ENCODE data around the gene MACROH2A2.
"Not testable (repeated sequence)": the region's sequence is repeated elsewhere in the genome, so short reads cannot be mapped to it uniquely, and the experiment has no call there.

MACROH2A2 gene

DNA sequence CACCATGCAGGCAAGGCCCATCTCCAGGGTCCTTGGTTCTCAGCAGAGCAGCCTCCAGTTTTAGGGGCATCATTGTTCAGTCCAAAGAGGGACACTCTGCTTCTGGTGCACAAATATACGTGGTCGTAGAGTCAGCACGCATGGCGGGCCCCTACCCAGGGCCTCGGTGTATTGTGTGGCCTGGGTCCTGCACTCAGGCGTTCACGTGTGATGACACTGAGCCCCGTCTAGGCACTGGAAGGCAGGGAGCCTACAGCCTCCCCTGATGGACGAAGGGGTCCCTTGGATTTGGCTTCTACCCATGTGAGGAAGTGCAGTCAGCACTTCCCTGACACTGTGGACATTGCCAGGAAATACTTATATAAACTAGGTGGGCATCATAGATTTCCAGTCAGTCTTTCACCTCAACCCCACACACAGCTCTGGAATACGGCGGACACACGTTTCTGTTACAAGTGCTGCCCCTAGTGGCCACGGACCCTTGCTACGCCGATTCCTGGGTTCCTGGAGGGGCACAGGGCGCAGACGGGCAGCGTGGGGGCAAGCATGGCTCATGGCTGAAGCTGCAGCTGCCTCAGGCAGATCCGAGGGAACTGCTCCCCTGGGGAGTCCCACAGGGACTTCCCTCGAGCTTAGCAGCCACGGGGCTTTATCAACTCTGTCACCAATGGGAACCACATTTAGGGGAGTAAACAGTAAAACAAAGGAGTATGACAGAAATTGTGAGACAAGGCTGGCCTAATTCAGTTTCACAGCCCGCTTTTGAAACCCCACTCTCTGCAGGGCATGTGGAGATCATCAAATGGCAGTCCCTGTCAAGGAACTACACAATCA lies 54.5 kb downstream of the MACROH2A2 start:
- no peak for DNase-seq

DNA sequence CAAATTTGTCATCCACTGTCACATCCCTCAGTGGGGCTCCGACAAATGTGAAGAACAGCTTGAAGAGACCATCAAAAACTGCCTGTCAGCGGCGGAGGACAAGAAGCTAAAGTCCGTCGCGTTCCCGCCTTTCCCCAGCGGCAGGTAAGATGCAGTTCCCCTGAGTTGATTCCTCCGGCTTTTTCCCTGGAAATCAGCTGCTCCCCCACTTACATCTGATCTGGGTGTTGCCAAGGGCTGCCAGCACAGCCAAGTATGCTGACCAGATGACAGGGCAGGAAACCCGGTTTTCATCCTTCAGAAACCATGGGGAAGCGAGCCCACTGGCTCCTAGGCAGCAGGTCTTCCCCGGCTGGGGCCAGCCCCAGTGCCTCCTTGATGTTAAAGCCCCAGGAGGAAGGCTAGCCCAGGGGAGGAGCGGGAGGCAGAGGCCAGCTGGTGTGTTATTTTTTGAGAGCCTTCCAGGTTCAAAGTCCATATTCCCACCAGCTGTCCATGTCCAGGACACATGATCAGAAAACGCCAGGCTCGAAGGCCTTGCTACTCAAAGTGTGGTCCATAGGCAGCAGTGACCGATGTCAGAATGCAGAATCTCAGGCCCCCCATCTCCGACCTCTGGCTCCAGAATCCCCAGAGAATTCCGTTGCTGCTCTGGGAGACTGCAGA lies 56.6 kb downstream of the MACROH2A2 start:
- DNase-seq, result no peak

DNA sequence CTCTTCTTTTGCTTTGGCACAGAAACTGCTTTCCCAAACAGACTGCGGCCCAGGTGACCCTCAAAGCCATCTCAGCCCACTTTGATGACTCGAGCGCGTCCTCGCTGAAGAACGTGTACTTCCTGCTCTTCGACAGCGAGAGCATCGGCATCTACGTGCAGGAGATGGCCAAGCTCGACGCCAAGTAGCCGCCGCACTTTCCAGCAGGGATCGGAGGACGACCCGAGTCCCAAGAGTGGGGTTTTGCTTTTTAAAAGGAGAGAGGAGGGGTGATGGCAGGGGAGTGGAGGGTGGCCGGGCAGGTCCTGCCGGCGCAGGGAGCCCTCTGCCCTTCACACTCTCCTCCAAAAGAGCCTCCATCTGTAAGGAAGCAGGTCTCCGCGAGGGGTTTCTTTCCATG lies 58.9 kb downstream of the MACROH2A2 start:
- DNase-seq, result no peak

DNA sequence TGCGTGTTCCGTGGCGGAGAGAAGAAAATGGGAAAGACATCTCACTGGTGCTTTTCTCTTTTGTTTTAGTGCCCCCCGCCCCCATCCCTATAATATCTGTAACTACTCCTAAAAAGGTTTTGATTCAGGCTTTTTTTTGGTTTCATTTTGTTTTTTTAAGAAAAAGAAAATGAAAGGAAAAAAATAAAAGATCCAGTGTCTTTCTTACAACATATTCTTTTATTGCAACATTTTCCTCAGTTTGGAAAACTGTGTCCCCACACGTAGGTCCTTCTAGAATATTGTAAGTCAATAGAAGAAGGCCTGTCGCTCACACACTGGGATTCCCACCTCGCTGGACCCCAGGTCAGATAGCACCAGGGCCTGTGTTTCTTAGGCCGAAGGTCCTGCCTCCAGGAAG lies 59.4 kb downstream of the MACROH2A2 start:
- DNase-seq, result no peak

DNA sequence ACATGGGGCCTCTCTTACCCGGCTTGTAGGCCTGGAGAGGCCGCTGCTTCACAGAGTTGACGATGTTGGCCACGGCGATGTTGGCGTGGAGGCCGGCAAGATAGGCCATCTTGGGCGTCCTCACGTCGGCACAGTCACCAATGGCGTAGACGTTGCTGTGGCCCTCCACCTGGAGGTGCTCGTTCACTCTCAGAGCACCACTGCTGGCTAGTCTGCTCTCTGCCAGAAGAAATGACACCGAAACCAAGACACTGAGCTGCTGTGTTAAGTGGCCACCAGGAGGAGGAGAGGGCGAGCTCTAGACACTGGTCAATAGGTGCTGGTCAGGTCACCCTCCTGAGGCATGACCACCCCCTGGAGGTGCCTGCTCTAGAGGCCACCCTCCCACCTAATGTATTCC lies 62.3 kb downstream of the MACROH2A2 start:
- no peak for DNase-seq

DNA sequence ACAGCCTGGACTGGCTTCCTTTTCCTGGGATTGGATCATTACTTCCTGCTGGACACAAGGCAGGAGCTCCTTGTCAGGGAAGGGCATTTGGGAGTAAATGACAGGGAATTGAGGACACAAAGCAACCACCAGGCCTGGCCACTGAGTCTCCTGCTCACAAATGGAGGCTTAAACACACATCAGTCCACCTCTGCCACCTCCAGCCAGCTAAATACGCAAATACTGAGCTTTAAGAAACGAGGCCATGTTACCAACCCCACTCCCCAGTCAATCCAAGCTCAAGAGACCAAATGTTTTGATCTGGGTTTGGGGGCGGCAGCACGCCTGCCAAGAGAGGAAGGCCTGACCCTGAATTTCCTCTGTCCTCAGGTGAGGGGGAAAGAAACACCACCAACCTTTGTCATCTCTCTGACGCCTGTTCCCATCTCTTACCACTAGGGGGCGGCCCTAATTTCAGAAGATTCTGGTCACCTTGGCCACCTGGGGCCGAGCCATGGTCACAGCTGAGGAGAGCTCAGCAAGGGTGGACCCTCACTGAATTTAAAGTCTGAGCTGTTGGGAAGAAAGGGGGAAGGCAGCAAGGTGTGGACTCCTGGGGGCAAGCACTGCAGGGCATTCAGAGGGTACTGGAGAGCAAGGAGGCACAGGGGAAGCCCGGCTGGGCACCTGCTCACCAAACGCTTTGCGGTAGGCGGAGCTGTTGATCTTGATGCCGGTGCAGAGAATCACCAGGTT lies 63.5 kb downstream of the MACROH2A2 start:
- DNase-seq, result peak; percentile 53

DNA sequence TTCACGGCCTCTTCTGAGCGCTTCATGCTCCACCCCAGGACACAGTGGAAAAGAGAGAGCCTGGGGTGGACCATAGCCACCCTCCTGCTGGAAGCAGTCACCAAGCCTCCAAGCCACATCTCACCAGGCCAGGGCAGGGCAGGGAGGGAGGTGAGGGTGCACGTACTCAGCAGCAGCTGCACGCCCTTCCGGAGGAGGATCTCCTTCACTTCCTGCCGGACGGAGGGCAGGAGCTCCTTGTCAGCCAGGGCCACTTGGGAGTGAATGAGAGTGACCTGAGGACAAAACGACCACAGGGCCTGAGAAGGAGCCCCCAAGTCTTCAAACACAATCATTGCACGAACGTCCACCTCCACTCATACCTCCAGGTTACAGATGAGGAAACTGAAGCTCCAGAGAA lies 65.0 kb downstream of the MACROH2A2 start:
- DNase-seq, result no peak

DNA sequence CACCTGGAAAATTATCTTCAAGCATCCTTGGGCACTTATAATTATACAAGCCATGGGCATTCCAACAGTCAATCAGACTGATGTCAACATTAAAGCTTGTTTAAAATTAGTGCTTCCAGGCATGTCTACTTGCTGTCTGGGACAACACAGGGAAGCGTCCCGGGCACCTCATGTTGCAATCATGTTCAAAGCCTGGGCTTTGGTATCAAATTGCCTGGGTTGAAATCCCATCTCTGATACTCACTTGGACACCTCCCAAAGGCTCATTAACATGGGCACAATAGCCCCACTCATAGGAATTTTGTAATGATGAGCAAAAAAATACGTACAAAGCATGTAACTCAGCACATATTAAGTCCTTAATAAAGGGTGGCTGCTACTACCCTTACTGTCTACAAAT lies 65.5 kb downstream of the MACROH2A2 start:
- DNase-seq, result no peak

DNA sequence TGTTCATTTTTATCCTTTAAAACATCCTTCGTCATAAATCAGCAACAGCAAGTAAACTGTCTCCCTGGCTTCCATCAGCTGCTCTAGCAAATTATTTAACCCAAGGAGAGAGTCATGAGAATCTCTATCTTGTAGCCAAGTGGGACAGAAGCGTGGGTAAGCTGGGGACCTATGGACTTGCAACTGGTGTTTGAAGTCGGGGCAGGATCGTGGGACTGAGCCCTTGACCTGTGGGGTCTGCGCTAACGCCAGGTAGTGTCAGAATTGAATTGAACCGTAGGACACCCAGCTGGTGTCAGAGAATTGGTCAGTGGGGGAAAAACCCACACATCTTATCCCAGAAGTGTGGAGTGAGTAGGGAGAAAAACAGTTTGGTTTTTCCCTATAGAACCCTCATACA lies 66.6 kb downstream of the MACROH2A2 start:
- DNase-seq, result no peak

DNA sequence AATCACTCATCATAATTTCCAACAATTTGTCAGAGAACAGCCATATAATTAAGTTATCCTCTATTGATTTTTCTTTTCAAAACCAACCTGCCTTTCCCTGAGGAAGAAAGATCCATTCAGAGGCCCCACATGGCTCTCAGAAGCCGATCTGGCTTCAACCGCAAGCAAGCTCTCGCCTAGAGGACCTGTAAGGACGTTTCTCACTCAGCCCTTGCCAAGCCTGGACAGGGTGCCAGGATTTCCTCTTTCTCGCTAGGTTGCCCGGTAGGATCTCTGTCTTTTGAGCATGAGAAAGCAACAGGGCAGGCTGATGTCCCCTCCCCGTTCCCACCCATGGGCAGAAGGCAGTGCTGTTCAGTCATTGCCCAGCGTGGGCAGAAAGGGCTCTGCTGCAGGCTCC lies 67.0 kb downstream of the MACROH2A2 start:
- no peak for DNase-seq

DNA sequence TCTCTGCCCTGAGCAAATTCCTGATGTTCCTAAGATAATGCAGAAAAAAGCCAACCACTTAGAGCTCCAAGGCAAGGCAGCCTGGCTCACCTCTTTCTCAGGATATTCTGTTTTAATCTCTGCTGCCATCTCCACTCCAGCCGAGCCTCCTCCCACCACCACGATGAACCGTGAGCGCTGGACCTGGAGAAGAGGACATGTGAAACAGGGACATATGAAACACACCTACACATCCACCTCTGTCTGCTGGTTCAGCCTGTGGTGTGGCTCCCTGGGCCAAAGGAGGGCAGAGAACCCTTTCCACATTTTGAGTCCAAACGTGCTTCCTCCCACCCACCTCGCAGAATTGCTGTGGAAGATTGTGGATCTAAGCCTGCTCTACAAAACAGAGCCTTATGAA lies 67.8 kb downstream of the MACROH2A2 start:
- no peak for DNase-seq

DNA sequence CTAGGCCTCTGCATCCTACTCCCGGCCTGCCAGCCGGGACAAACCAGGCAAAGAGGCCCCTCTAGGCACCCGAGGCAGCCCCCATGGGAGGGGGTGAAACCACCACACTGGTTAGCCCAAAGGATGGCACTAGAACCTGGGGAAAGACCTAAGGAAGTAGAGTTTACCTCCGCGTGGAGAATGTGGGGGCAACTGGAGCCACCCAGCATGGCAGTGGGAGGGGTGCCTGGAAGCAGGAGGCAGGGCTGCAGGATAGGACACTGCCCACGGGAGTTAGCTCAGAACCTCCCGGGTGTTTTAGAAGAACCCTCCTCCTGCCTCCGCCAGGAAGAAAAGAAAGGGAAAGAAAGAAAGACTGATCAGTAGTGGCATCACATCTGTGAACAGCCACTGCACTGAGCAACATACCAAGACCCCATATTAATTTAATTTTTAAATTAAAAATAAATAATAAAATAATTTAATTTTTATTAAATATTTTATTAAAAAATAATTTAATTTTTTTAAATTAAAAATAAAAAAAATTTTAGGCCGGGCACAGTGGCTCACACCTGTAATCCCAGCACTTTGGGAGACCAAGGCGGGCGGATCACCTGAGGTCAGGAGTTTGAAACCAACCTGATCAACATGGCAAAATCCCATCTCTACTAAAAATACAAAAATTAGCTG lies 68.8 kb downstream of the MACROH2A2 start:
- no peak for DNase-seq

DNA sequence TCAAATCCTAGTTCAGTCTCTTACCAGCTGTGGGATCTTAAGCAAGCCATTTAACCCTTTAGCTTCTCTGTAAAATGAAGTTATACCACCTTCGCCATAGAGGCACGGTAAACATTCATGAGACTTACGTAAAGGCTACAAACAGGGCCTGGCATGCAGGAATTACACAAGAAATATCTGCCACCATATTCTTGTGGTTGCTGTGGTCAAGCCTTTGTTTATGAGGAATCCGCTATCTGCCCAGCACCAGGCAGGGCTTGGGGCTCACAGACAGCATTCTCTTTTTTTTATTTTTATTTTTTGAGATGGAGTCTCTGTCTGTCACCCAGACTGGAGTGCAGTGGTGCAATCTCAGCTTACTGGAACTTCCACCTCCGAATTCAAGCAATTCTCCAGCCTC lies 70.1 kb downstream of the MACROH2A2 start:
- DNase-seq, result no peak

DNA sequence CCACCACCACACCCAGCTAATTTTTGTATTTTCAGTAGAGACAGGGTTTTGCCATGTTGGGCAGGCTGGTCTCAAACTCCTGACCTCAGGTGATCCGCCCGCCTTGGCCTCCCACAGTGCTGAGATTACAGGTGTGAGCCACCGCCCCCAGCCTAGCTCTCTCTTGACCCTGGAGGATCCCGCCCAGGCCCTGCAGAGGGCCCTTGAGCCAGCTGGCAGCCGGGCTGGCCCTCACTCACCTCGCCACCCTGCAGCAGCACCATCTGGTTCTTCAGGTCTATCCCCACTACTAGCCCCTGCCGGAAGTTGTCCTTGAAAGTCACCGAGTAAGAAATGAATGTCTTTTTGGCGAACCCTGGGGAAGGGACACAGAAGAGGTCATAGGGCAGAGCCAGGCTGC lies 70.5 kb downstream of the MACROH2A2 start:
- DNase-seq, result not testable (repeated sequence)

DNA sequence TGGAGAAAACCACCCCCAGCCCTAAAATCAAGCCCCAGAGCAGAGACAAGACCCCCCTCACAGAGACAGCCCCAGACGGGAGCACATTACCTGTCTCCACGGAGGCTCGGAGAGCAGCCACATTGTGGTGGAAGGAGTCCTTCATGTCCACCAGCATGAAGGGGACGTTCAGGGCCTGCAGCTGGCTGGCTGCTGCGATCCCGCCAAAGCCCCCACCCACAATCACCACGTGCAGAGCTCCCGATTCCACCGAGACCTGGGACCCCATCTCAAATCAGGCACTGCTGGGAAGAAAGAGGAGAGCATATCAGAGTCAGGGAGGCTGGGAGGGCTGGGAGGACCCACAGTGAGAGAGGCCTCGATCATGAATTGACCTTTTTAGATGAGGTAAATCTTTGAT lies 71.2 kb downstream of the MACROH2A2 start:
- DNase-seq, result no peak

DNA sequence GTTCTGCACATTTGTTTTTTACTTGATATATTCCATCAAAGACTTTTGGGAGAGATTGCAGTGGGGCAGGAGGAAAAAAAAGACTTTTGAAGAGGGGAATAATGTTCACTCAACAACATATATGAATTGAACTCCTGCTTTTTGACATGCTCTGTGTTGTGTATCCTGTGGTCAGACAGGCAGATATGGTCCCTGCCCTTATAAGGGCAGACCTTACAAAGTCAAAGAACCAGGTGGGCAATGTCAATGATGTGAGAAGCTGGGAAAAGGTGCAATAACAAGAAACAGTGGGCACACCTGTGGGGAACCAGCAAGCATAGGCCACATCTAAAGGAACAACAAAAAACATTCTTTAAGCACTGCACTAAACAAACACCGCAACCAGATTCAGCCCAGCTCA lies 71.8 kb downstream of the MACROH2A2 start:
- no peak for DNase-seq

DNA sequence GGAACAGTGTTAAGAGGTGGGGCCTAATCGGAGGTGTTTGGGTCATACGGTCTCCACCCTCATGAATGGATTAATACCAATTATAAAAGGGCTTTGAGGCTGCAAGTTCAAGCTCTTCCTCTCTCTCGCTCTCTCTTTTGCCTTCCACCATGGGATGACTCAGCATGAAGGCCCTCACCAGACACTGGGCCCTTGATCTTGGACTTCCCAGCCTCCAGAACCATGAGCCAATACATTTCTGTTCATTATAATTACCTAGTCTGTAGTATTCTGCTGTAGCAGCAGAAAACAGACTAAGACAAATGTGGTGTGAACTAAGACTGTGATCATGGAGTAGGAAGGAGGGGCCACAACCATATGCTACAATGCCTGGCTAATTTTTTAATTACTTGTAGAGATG lies 72.3 kb downstream of the MACROH2A2 start:
- no peak for DNase-seq

DNA sequence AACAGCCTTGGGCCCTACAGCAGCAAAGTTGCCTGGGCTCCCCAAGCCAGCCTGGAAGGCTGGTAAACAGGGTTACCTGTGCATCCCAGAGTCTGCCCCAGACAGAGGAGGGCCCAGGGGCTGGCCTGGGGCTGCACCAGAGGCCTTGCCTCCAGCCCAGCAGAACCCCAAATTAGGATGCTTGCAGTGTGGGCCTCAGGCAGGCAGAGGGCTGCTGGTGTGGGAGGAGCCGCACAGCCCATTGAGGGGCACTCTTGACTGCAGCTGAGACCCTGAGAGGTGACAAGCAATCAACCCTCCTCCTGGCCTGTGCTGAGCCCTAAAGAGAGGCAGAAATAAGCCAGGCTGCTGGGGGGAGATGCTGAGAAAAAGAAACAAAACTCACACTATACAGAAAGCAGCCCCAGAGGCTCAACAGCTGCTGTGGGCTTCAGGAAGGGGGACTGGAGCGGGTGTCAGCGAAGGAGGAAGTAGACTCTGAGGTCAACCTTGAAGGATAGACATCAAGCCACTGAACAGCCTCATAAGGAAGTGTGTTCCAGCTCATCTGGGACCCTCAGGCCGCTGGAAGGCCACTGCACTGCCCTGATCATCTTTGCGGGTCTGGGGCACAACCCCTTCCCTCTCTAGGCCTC lies 73.4 kb downstream of the MACROH2A2 start:
- no peak for DNase-seq

DNA sequence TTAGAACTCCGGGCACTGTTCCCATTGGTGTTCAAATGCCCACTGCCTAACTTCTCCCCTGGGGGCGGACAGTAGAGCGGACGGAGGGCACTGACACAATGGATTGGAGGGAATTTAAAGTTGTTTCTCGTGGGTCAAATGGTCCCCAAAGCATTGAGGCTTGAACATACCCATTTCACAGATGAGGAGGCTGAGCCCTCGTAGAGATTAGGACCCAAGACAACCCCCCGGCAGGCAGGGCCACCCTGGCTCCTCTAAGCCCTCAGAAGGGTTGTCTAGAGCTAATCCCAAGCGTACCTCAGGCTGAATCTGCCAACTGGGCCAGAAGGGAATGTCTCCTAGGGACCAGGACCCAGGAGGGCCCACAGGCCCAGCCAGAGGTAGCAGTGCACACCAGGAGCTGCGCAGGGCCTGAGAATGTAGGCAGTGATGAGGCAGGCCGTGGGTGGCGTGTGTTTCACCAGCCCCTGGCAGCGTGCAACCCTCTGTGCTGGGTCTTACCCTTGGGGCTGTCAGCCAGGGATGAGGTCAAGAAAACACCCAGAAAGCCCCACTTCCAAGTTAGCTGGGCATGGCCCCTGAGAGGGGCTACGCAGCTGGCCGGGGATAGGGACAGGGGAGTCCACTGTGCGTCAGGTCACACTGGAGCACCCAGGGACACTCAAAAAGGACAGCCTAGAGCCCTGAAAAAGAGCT lies 74.2 kb downstream of the MACROH2A2 start:
- no peak for DNase-seq

DNA sequence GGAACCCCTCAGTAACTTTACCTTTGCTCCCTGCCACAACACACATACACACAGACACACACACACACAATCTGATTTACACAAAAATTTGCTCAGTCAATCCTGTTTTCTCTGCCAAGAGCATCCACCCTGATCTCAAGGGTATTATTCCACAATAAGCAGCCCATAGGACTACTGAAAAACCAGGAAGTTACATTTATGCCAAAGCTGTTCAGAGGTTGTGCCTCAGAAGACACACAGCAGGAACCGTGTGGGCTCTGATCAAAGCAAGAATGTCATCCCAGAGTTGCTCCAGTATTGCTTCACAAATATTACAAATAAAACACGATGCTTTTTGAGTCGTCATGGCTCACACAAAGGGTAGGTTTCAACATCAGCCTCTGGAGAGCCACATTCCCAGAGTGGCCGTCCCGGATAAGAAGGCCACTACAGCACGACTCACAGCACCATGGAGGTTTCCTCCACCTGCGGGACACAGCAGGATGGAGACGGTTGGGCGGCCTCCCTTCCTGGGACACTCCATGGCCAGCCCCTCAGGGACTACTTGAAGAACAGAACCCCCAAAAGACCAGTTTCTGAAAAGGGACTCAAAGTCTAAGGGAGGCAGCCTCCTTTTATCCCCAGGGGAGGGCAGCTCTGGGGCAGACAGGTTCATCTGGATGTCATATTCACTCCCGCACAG lies 78.4 kb downstream of the MACROH2A2 start:
- DNase-seq, result no peak

DNA sequence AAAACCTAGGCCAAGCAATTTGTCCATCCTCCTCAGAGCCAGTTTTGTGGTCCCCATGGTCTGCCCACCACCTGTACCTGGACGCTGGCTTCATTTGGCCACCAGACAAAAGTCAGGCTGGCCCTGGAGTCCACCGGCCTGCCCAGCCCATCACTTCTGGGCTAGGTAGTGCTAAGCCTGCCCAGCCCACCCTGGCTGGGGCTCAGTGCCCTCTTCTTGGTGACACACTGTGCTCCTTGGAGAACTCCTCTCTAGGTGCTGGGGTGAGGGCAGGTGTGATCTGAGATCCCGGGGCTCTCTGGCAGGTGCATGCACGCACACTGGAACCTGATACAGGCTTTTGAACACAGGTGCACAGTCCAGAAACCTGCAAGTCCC lies 78.9 kb downstream of the MACROH2A2 start:
- no peak for DNase-seq
